D721Med (cell line): ENCODE data around the gene PNRC1.

Experiments used
- DNase-seq: peaks from one replicate; pipeline ENCODE4 v3.0.0; 2011; ENCODE audit warnings: low spot score; ENCODE audit not compliant: insufficient read length
- FAIRE-seq: peaks from 2 replicates; lab custom pipeline; 2011; peaks lifted over from hg19 to GRCh38; lab: Jason Lieb, UNC
- TF ChIP-seq, protein P1 (sequence below): IDR thresholded peaks from 2 replicates; pipeline ENCODE4 v1.5.1; 2012; ENCODE audit warnings: mild to moderate bottlenecking, control low read depth; ENCODE audit not compliant: insufficient read depth; ENCODE audit errors: missing control alignments

PNRC1 gene

GRCh38 chr6:89050155-89050554 lies 30.4 kb upstream of the PNRC1 start:
- FAIRE-seq (no peak), DNase-seq (no peak)
- TF ChIP-seq, protein P1, sequence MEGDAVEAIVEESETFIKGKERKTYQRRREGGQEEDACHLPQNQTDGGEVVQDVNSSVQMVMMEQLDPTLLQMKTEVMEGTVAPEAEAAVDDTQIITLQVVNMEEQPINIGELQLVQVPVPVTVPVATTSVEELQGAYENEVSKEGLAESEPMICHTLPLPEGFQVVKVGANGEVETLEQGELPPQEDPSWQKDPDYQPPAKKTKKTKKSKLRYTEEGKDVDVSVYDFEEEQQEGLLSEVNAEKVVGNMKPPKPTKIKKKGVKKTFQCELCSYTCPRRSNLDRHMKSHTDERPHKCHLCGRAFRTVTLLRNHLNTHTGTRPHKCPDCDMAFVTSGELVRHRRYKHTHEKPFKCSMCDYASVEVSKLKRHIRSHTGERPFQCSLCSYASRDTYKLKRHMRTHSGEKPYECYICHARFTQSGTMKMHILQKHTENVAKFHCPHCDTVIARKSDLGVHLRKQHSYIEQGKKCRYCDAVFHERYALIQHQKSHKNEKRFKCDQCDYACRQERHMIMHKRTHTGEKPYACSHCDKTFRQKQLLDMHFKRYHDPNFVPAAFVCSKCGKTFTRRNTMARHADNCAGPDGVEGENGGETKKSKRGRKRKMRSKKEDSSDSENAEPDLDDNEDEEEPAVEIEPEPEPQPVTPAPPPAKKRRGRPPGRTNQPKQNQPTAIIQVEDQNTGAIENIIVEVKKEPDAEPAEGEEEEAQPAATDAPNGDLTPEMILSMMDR, result no peak

DNA sequence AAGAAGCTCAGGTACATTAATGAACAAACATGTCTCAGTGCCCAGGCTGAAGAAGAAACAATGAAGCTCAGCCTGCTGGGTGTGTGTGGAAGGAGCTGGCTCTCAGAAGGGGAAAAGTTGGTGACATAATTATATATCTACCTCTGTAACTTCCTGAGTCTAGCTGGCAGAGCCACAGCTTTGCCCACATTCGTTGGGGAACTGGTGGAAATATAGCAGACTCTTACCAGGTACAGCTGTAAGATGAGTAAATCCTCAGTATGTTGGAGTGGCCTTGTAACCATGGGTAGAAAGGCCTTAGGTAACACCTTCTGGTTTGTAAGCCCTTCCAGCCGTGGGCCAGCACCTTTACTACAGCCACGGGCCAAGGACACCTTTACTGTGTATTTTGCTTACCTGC lies 29.9 kb upstream of the PNRC1 start:
- DNase-seq (no peak), FAIRE-seq (no peak)
- TF ChIP-seq, protein P1, result no peak

DNA sequence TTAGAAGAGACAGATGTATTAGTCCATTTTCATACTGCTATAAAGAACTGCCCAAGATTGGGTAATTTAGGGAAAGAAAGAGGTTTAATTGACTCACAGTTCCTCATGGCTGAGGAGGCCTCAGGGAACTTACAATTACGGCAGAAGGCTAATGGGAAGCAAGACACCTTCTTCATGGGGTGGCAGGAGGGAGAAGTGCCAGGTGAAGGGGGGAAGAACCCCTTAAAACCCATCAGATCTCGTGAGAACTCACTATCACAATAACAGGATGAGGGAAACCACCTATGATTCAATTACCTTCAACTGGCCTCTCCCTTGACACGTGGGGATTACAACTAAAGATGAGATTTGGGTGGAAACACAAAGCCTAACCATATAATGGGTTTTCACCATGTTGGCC lies 28.9 kb upstream of the PNRC1 start:
- TF ChIP-seq, protein P1, result no peak
- FAIRE-seq, result no peak
- no peak for DNase-seq

GRCh38 chr6:89054208-89054607 lies 26.3 kb upstream of the PNRC1 start:
- FAIRE-seq, result no peak
- TF ChIP-seq, protein P1, result no peak
- no peak for DNase-seq

DNA sequence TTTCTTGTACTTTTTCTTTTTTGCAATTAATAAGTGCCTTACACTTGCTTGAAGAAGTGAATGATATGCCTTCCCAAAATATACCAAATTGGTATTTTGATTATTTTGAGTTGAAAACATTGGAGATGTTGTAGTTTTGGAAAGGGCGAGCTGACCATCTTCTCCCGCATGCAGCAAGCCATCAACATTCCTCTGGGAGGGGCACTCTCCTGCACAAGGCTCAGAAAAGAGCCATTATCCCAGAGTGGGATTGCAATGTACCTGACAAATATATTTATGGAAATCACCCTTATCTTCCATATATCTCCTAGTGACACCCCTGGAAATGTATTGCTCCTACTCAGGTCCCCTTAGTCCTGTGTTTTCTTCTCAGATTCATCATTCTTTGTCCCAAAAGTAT lies 22.8 kb upstream of the PNRC1 start:
- DNase-seq (no peak), FAIRE-seq (no peak)
- TF ChIP-seq, protein P1, result no peak

GRCh38 chr6:89058627-89059026 lies 21.9 kb upstream of the PNRC1 start:
- TF ChIP-seq, protein P1, result no peak
- no peak for DNase-seq
- no peak for FAIRE-seq

GRCh38 chr6:89059227-89059626 lies 21.3 kb upstream of the PNRC1 start:
- TF ChIP-seq, protein P1, result no peak
- FAIRE-seq (no peak), DNase-seq (no peak)
